Prostate gland (tissue), 2 donors: ENCODE measurements around the gene IGHMBP2.

Source experiments
- CTCF ChIP-seq, 4 experiments: fragments of 200-600 bp in 2 of 4; fragments of 450-650 bp in 2 of 4; sonication (generic) in 2 of 4; IDR thresholded peaks; 1 replicate in 3 of 4; 2 replicates in 1 of 4; pipeline ENCODE4 v1.5.1; 2016 to 2019; ENCODE audit warnings: antibody characterized with exemption in 4 of 4, mild to moderate bottlenecking in 2 of 4, moderate library complexity in 2 of 4
- POLR2AphosphoS5 ChIP-seq: sonication (generic); formaldehyde crosslinking; IDR thresholded peaks from one replicate; pipeline ENCODE4 v1.6.1; 2017; ENCODE audit warnings: antibody characterized with exemption

GRCh38 chr11:68900835-68901381 is 2.8 kb upstream of the IGHMBP2 start:
- TF ChIP-seq CTCF (IDR thresholded peaks at IDR 0.05) (no peak), POLR2AphosphoS5 (no peak)
